Posterior cingulate gyrus (tissue), 11 donors: Measurements from ENCODE around the gene FCN2.

Source experiments
- DNase-seq, 10 donors: peaks; one replicate each; pipeline versions ENCODE4 v3.0.0 to v3.0.0-alpha.2; 2020 to 2021; ENCODE audit warnings: mixed read lengths in 3 of 10
- intact Hi-C: fragments of 100-400 bp; cut with DNase I; formaldehyde crosslinking; loops from one replicate; pipeline ENCODE4 v1.15.1; 2023

FCN2 gene

DNA sequence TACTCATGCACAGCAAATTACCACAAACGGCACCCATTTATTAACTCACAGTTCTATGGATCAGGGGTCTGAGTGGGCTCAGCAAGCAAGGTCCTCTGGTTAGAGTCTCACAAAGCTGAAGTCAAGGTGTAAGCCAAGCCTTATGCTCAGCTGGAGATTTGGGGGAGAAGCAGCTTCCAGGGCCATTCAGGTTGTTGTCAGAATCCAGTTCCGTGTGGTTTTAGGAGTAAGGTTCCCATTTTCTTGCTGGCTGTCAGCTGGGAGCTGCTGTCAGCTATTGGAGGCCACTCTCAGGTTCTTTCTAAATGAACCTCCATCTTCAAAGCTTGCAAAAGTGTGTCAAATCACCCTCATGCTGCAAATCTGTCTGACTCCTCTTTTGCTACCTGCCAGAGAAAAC, 17.7 kb downstream of the FCN2 start:
- DNase-seq: no peak
- intact Hi-C loops: no loop called here

GRCh38 chr9:134899168-134899567, 18.6 kb downstream of the FCN2 start:
- DNase-seq: no peak
- intact Hi-C loops: no loop called here

GRCh38 chr9:134899818-134900217, 19.2 kb downstream of the FCN2 start:
- intact Hi-C loops: no loop called here

GRCh38 chr9:134902936-134903335, 22.3 kb downstream of the FCN2 start:
- DNase-seq: no peak
- intact Hi-C loops: no loop called here

More at GRCh38 chr9:134899818-134900217, 19.2 kb downstream of the FCN2 start:
- peak in 1 of 10 donors; percentile 3 for DNase-seq

DNA sequence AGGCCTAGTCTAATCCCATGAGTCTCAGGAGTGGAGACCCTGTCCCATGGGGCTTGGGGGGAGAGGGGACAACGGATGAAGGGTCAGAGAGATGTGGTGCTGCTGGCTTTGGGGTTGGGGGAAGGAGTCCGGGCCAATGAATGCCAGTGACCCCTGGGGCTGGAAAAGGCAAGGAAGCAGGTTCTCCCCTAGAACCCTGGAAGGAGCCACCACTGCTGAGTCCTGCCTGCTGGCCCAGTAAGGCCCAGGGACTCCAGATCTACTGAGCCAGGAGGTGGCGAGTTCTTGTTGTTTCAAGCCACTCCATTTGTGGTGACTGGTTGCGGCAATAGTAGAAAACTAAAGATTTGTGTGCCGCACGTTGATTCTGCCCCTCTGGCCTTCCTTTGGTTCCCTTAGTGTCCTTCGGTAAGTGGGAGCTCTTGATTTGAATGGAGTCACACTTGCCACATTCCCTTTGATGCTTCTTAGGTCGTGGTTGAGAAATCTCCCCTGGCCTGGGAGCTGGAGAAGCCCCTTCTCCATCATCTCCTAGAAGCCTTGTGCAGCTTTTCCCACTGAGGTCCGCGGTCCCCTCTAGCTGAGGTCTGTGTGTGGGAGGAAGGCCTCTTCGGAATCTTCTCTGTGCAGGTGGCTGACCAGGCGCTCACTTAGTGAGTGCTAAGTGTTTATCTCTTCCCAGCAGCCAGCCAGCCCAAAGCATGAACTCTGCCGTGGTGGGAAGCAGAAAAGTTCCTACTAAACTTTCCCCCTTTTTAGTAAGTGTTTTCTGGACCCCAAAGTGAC, 28.1 kb downstream of the FCN2 start:
- intact Hi-C loops: no loop called here
- peak in 1 of 10 donors; percentile 25 for DNase-seq

DNA sequence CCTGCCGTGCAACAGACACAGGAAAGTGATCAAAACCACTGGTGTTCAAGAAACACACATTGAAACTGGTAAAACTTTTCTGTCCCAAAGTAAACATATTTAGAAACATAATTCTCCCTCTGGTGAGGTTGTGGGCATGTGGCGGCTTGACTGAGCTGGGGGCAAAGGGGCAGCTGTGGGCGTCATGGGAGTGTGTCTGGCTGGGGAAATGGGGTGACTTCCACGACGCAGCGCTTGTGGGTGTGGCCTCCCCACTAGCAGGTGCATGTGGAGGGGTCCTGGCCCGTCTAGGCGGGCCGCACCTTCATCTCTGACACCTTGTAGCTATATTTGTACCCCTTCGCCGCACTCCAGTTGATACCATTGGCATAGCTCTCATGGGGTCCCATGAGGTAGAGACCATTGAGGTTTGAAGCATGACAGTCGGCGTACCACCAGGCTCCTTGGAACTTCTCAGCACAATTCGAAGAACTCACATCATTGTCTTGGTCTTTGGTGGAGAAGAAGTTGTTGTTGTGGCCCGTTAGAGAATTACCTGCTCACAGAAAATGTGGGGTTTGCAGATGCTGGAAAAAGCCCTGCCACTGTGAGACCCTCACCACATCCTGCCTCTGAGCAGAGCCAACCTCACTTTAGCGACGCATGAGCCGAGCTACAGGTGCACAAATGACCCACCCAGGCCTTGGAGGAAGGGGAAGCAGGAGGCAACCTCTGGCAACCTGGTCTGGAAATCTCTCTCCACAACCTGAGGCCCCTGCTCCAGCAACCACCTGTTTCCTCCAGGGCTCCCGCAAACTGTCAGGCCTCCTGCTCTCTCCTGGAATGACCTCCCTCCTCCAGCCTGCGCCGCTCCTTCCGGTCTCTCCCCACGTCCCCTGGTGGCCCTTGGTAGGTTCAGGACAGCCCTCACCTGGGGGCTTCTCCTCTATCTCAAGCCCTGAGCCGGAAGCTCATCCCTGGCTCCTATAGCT, 29.2 kb downstream of the FCN2 start:
- DNase-seq: peak in 1 of 10 donors; percentile 47
- intact Hi-C loops: no loop called here

DNA sequence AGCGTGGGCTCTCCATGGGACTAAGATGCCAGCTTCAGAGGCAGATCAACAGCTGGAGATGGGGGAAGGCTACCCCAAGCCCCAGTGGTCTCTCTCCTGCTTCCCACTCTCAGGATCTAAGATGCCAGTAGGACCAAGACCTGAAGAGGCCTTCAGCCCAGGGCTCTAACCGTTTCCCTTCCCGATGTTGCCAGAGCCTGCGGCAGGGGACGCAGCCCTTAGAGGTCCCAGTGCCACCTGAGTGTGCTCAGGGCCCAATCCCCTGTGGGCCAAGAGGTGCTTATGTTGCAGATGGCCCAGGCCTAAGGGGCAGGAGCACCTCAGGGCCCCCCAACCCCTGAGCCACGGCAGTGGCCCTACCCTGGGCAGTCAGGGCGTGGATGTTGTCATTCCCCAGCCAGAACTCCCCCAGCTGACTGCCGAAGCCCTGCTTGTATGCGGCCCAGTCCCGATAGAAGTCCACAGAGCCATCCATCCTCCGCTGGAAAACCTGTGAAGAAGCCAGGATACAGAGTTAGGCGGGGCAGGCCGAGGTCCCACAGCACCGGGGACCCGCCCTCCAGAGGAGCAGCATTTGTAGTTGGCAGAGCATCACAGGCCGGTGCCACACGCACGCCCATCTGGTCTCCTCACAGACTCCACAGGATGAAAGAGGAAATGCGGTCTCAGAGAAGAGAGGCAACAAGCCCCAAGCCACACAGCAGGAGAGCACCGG, 31.7 kb downstream of the FCN2 start:
- intact Hi-C loops: no loop called here

GRCh38 chr9:134913041-134913712, 32.6 kb downstream of the FCN2 start:
- peak in 1 of 10 donors; percentile 22 for DNase-seq
- intact Hi-C loops: no loop called here

More for the DNA sequence above, 31.7 kb downstream of the FCN2 start:
- DNase-seq: peak in 1 of 10 donors; percentile 57

DNA sequence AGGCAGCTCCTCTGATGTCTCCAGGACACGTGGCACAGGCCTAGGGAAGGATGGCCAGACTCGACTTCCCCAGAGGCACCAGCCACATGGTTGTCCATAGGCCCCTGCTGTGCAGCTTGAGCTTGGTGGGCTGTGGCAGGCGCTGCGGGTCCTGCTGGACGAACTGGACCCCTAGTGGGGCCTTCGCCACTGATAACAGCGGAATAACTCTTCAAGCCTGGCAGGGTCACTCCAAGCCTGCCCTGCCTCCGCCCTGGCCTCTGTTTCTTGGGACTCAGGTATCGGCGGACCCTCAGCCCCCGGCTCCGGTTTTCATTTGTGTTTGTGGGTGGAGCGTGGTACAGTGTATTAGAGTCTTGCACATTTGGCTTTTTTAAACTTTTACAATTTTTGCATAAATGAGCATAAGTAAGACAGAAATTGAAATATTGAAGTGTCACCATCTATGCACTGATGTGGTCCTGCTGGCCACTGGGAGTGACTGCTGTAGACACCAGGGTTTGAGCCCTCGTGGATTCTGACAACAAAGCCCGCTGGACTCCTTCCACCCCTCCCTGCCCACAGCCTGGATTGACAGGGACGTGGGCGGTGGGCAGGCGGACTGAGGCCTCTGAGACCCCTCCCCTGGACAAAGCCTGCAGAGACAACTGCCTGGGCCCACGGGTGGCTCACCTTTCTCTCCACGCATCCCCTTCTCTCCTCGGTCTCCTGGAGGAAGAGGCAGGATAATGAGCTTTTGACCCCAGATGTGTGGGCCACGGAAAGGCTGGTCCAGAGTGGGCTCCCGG, 33.3 kb downstream of the FCN2 start:
- DNase-seq: peak in 1 of 10 donors; percentile 28
- intact Hi-C loops: no loop called here

DNA sequence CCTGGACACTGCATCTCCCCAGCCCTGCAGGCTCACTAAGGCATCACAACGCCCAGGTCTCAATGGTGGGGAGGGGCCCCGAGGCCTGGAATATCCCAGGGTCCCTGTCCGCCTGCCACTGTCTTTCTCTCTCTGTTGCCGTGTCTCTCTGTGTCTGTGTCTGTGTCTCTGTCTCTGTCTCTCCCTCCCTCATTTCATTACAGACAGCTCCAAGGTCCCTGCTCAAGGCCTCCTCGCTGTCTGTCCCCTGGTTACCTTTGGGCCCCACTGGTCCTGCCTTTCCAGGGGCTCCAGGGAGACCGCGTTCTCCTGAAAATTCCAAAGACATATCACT, 33.9 kb downstream of the FCN2 start:
- DNase-seq: no peak
- intact Hi-C loops: no loop called here

DNA sequence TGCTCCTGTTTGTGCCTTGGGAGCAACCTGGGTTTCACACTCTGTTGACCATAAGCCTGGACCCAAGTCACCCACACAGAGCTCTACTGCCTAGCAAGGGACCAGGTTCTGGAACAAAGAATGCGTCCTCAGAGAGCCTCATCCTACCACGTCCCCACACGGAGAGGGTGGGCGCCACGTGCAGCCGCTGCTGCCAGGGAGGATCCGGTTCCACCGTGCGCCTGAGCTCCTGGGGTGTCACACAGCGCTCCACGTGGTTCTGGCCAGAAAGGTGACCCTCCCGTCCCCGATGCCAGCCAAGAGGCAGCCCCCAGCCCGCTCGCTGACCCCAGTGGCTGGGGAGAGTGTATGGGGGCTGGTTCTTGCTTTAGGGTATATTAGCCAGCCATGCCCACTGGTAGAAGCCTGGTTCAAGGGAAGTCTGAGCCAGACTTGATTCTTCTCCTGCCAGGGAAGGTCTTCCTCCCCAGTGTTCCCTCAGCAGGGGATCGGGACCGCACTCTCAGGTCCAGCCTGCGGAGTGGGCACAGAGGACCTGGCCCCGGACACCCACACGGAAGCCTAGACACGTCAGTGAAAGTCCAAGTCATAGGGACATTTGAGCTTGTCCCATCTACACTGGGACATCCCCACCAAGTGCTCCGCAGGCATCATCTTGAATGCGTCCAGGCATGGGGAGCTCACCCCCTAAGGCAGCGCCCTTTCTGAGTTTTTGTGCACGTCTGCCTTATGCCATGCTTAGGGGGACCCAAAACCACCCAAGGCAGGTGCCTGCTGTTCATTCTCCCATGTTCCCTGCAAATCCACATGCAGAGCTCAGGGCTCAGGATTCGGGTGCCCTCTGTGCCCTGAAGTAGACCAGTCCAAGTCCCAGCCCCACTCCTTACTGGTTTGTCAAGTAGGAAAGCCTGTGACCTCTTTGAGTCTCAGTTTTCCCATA, 34.7 kb downstream of the FCN2 start:
- intact Hi-C loops: no loop called here
- DNase-seq: peak in 2 of 10 donors; percentile 3 to 57

DNA sequence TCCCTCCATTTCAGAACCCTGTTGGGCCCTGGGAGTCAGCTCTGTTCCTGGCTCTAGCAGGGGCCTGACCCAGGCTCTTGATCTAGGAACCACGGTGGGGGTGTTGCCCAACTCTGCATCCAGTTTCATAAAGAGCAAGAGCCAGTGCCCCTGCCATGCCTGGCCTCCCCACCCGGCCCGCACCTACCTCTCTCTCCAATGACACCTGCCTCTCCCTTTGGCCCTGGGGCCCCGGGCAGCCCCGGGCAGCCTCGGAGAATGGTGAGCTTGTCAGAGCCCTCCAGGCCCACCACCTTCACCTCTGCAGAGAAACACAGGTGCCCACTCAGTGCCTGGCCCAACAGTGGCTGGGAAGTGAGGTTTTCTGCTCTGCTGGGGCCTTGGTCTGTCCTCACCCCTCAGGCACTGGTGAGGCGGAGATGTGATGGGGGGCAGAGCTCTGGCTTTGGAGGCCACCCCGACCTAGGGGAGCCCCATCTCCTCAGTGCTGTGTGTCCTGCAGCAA, 35.6 kb downstream of the FCN2 start:
- DNase-seq: peak in 2 of 10 donors; percentile 5 to 59
- intact Hi-C loops: no loop called here

- intact Hi-C loops: no loop called here
- peak in 1 of 10 donors; percentile 1 for DNase-seq
Observed at GRCh38 chr9:134917431-134918373, 37.1 kb downstream of the FCN2 start, which contains the start of gene FCN1. TSS of gene FCN1 (minus strand) at chr9:134917912. CDS start at chr9:134917871, 41 bp downstream.

DNA sequence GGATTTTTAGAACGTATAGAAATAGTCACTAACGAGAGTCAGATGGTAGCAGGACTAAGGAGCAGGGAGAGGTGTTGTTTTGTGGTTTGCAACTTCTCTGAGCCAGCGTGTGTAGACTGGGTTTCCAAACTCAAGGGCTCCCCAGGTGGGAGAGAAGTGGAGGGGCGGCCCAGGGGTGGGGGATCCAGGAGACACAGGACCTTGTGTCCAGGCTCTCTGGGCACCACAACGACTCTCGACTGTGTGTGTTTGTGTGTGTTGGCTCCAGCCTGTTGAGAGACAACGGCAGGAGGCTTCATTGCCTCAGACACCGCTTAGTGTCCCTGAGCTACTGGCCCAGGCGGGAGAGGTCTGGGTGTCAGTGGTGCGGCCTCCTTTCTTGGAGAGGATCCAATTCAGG, 38.0 kb downstream of the FCN2 start:
- peak in 1 of 10 donors; percentile 37 for DNase-seq

GRCh38 chr9:134919303-134919702, 38.7 kb downstream of the FCN2 start:
- no peak for DNase-seq
- intact Hi-C loops: no loop called here

More for the DNA sequence above, 38.0 kb downstream of the FCN2 start:
- intact Hi-C loops: no loop called here

GRCh38 chr9:134922066-134922931, 41.7 kb downstream of the FCN2 start:
- intact Hi-C loops: no loop called here
- DNase-seq: peak in 2 of 10 donors; percentile 15 to 37
